Occipital lobe (tissue), 3 donors: ENCODE results near the gene ERC2. TPM values are rescaled to one million over a fixed set of nuclear protein-coding genes. Genes with fewer than 3 reads are reported as not detected.

Experiments used
- DNase-seq: peaks from one replicate; lab custom pipeline; 2025; lab: John Stamatoyannopoulos, UW
- small RNA-seq: library from RNA; depleted of rRNA; stranded (forward); fragments of <200 nt; gene quantifications from one replicate; pipeline ENCODE3, GENCODE V24; 2014
- total RNA-seq: library from RNA; depleted of rRNA; stranded (reverse); fragments of >200 nt; gene quantifications from one replicate; pipeline ENCODE4 v1.2.3, GENCODE V29; 2014

ERC2 gene
- total RNA-seq, 1 donor from 2014 or later = 59.7 TPM

- no peak for DNase-seq
These were observed 986.3 kb downstream of the ERC2 start for GRCh38 chr3:55481744-55482495.

DNA sequence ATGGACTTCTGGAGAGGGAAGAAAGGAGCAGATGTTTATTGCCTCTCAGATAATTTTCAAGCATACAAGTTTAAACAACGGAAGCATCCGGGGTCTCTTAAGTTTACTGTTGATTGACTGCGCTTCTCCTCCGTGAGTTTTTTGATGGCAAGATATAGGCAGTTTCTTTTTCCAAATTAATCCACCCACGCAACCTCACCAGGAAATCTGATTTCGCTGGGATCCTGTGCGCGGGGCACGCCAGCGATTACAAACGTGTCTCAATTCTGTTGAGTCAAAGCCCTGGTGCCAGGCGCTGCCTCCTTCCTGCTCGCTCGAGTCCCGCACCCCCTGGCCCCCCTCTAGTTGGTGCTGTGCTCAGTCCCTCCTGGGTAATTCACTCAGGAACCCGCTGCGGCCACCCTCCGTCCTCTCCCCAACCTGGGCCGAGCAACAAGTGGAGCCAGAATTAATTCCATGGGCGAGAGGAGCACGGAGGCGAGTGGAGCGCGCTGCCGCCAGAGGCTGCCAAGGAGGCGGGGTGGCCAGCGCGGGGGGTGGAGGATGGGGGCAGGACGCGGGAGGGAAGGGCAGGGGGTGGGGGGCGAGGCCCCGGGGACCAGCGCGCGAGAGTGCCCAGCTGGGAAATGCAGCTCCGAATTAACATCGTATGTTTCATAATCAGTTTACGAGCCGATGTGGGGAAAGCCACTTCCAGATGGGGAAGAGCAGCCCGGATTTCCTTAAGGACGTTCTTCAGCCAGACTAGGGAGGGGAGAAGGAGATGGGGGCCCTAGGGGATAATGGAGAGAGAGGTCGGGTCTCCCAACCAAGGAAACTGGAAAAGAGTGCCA is 987.1 kb downstream of the ERC2 start:
- no peak for DNase-seq

DNA sequence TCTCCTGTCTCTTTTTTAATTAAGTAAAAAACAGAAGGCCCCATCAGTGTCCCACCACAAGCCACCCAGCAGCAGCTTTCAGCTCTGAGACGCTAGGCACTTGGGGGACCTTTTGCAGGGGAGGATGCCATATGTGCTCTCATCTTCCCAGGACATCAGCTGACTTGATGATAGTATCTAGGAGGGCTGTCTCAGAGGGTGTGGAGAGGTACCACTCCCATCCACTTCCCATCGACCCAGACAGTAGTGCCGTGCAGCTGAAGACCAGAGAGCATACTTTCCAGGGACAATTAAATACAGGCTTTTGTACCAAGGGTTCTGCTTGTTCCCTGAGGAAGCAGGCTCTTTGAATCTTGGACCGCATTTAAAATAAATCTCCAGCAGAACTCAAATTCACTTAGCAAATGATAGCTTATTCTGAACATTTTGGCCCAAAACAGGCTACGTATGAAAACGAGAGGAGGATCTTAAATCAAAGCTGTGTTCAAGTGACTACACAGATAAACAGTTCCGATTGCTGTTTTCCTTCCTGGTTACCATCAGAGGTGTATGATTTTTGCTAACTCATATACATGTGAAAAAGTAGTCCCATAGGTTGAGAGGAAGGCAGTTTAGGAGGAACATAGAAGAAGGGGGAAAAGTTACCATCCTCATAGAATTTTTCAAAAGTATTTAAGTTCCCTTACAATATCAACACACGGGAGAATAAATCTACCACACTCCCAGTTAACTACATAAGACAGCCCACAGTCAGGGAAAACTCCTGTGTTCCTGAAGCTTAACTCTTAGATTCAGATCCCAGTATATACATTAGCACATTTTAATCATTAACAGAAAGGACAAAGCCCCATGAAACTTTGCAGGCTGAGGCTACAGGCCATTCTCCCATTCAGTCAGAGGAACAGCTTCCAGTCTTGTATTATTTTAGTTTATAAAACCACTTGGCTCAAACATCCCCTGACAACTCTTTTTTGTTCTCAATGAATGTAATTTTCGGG is 990.7 kb downstream of the ERC2 start:
- no peak for DNase-seq

DNA sequence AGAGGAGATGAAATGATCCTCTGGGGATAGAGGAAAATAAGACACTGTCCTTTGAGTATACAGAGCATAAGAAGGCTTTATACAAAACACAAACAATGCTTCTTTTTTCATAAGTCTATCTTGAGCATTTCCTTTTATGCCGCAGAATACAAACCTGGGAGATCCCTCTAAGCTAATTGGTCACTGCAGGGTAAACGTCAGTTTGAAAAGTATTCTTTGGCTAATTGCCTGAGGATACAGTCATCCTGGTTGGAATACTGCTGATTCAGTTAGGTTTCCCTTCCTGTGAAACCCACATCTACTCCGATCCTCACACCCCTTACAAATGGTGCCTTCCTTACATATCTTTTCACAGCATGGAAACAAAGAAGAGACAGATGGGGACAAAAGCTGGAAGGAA is 991.8 kb downstream of the ERC2 start:
- DNase-seq = no peak

GRCh38 chr3:55474213-55474632 is 994.0 kb downstream of the ERC2 start:
- DNase-seq = no peak

- no peak for DNase-seq
These were observed 994.5 kb downstream of the ERC2 start for GRCh38 chr3:55473788-55474187.

DNA sequence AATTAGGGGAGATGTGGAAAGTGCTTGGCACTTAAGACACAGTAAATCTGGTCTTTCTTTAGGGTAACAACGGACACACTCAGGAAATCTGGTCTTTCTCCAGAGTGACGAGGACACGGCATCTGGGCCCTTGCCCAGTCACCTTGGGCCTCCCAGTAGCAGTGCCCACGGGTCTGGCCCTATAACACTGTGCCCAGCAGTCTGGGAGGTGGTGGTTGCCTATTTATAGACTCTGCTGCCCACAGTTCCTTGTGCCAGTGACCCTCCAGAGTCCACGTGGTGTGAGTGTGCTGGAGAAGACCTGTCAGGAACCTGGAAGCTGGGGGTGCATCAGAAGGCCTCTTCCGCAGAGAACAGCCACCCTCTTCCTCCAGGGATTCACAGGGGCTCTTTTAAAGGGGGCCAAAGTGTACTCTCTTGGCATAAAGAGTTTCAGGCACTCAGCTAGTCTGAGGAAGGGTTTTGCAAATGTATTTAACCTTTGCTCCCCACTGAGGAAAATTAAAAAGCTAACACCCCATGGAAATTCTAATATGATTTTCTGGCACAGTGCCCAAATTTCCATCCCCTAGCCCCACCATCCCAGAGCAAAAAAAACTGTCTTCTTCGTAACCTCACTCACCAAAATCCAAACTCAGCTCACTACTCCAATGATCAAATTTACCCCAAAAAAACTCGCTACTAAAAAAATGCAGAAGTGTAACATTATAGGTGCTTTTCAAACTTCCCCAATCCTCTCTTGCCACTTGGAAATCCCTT is 996.6 kb downstream of the ERC2 start:
- DNase-seq = no peak

- no peak for DNase-seq
These were observed 997.2 kb downstream of the ERC2 start for GRCh38 chr3:55471084-55471483.

GRCh38 chr3:55469957-55470526 is 998.2 kb downstream of the ERC2 start:
- DNase-seq = no peak

GRCh38 chr3:55468251-55468650 is 1000.0 kb downstream of the ERC2 start:
- no peak for DNase-seq

GRCh38 chr3:55467099-55467498 is 1001.2 kb downstream of the ERC2 start:
- DNase-seq = no peak

DNA sequence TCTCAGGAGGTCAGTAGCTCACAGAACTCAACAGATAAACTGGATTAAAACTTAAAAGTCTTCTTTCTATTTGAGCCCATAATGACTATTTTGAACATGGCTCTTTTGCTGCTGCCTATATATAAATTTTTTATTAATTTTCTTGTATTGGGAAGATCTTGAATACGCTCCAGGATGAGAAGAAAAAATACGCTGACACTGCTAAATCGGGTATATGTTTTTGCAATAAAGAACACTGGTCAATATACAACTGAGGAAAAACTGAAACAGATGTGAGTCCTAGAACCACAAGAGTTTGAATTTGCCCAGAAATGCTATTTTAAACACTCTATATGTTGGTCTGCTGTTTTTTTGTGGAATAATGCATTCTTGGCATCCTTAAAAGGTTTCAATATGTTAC is 1001.7 kb downstream of the ERC2 start:
- no peak for DNase-seq

- DNase-seq = no peak
These were observed 1006.4 kb downstream of the ERC2 start for GRCh38 chr3:55461896-55462295.

DNA sequence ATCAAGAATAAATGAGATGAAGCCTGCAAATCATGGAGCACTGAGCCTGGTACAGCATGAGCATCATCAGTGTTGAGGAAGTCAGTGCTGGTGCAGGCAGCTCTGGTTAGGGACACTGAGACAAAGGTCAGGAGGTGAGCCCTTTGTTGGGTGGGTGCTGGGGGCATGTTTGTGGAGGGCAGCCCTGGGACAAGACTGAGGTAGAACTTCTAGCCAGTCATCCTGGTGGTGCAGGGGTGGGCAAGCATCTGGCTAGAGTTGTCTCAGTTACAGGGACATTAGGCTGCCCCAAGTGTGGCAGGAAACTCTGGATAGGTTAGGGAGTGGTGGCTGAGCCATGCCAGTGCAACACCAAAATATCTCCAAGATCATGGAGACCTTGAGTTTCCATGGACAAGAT is 1008.4 kb downstream of the ERC2 start:
- DNase-seq = no peak

Small RNAs within 50 kb of the gene (small RNA-seq; reads per million reads assigned to genes)
- 4.1 reads per million, percentile 89 among the genes with 10 or more reads in this experiment for gene MIR3938
- gene RNA5SP133 = not detected

Other genes with a start within 250 kb of the ERC2 start
- gene CCDC66, start 88.7 kb upstream of the ERC2 start, total RNA-seq = 86.7 TPM
- gene TASOR, start 214.8 kb upstream of the ERC2 start, total RNA-seq = 213 TPM